HL-60 (cell line): ENCODE data around the gene SETD1B.

Experiments
- DNase-seq, 2 experiments: peaks; one replicate each; pipeline ENCODE4 v3.0.0-alpha.2; 2010 to 2020; ENCODE audit warnings: low read depth in 1 of 2, low spot score in 1 of 2
- H3K27ac ChIP-seq: fragments of 250-450 bp; sonication (Bioruptor Pico); replicated peaks from 2 replicates; pipeline ENCODE4 v1.5.1; 2020; ENCODE audit warnings: mild to moderate bottlenecking, moderate library complexity
- H3K27me3 ChIP-seq: fragments of 250-450 bp; sonication (Bioruptor Pico); 2 replicates; pipeline ENCODE4 v1.5.1; 2021; ENCODE audit warnings: mild to moderate bottlenecking, moderate library complexity; ENCODE audit not compliant: insufficient read depth, poor library complexity, severe bottlenecking
- H3K4me3 ChIP-seq: replicated peaks from 2 replicates; pipeline ENCODE4 v1.5.1; 2011; ENCODE audit warnings: mild to moderate bottlenecking, control low read depth, low read length; ENCODE audit not compliant: insufficient read depth
- CTCF ChIP-seq: IDR thresholded peaks from one replicate; pipeline ENCODE4 v1.5.1; 2011; ENCODE audit warnings: low read length, control low read depth, inconsistent platforms; ENCODE audit not compliant: insufficient read depth
- GABPA ChIP-seq: IDR thresholded peaks from 2 replicates; pipeline ENCODE4 v1.6.1; 2012; ENCODE audit warnings: low read depth
- POLR2AphosphoS5 ChIP-seq: IDR thresholded peaks from 2 replicates; pipeline ENCODE4 v1.6.1; 2012; ENCODE audit warnings: low read depth
- REST ChIP-seq: IDR thresholded peaks from 2 replicates; pipeline ENCODE4 v1.6.1; 2012; ENCODE audit warnings: low read depth; ENCODE audit not compliant: insufficient replicate concordance
- SPI1 ChIP-seq: IDR thresholded peaks from 2 replicates; pipeline ENCODE4 v1.6.1; 2012; ENCODE audit warnings: low read depth, mild to moderate bottlenecking, borderline replicate concordance

The SETD1B gene

GRCh38 chr12:121787063-121788025 lies 16.5 kb upstream of the SETD1B start:
- TF ChIP-seq REST (no peak), CTCF (no peak), SPI1 (no peak), GABPA (no peak), POLR2AphosphoS5 (no peak)
- H3K27me3 ChIP-seq: no peaks in the 10 kb centered on the region
- peak overlapping the region; percentile 48 for H3K27ac ChIP-seq
- DNase-seq: peak in 1 of 2 experiments; percentile 35
- H3K4me3 ChIP-seq: no peak overlapping the region

- Histone ChIP-seq H3K27me3 (no peaks in the 10 kb centered on the region), H3K4me3 (no peak overlapping the region), H3K27ac (peak overlapping the region; percentile 91)
- TF ChIP-seq POLR2AphosphoS5: no peak
- no peak for TF ChIP-seq CTCF
- no peak for TF ChIP-seq SPI1
- no peak for TF ChIP-seq REST
- TF ChIP-seq GABPA: no peak
- DNase-seq: no peak
Measured at GRCh38 chr12:121788176-121788818, 15.5 kb upstream of the SETD1B start.

- peak; percentile 72 for TF ChIP-seq POLR2AphosphoS5
- no peak for TF ChIP-seq REST
- no peak for TF ChIP-seq GABPA
- peak; percentile 70 for TF ChIP-seq SPI1
- TF ChIP-seq CTCF: no peak
- Histone ChIP-seq H3K4me3 (peak overlapping the region; percentile 1; the same call in 1 of the 2 replicates), H3K27me3 (no peaks in the 10 kb centered on the region), H3K27ac (peak overlapping the region; percentile 91)
- peak in 1 of 2 experiments; percentile 75 for DNase-seq
Measured at GRCh38 chr12:121789233-121789781, 14.5 kb upstream of the SETD1B start.
